Large intestine (tissue), 3 donors: ENCODE results near the gene MRI1. TPM values are rescaled to one million over a fixed set of nuclear protein-coding genes. Genes with fewer than 3 reads are reported as not detected.

Experiments used
- DNase-seq, 2 donors: peaks; one replicate each; pipeline versions ENCODE4 v3.0.0 to v3.0.0-alpha.2; 2013
- H3K27ac ChIP-seq: one replicate; pipeline ENCODE4 v1.5.1; 2013; ENCODE audit warnings: low read length
- H3K27me3 ChIP-seq: 2 replicates; pipeline ENCODE4 v1.6.1; 2013; ENCODE audit warnings: low read length; ENCODE audit not compliant: control insufficient read depth, insufficient read depth
- H3K36me3 ChIP-seq: 2 replicates; pipeline ENCODE4 v1.6.1; 2013; ENCODE audit warnings: low read length; ENCODE audit not compliant: control insufficient read depth, insufficient read depth
- H3K4me1 ChIP-seq: one replicate; pipeline ENCODE4 v1.6.1; 2013; ENCODE audit warnings: low read length; ENCODE audit not compliant: control insufficient read depth, insufficient read depth
- H3K4me3 ChIP-seq: one replicate; pipeline ENCODE4 v1.5.1; 2013; ENCODE audit warnings: low read length
- H3K9me3 ChIP-seq: one replicate; pipeline ENCODE4 v1.6.1; 2013; ENCODE audit warnings: mild to moderate bottlenecking, low read depth, low read length, moderate library complexity; ENCODE audit not compliant: control insufficient read depth
- WGBS: methylation state at CpG from one replicate; pipeline ENCODE4 v1.1.5; 2013; ENCODE audit warnings: low lambda C conversion rate; ENCODE audit not compliant: insufficient coverage; 5-methylcytosine and 5-hydroxymethylcytosine counted together
- polyA plus RNA-seq: library from polyadenylated mRNA; unstranded; fragments of 120-200 nt; gene quantifications from one replicate; pipeline ENCODE4 v1.2.1, GENCODE V29; 2013

The MRI1 gene
- polyA plus RNA-seq, 1 donor: 43.7 TPM

DNA sequence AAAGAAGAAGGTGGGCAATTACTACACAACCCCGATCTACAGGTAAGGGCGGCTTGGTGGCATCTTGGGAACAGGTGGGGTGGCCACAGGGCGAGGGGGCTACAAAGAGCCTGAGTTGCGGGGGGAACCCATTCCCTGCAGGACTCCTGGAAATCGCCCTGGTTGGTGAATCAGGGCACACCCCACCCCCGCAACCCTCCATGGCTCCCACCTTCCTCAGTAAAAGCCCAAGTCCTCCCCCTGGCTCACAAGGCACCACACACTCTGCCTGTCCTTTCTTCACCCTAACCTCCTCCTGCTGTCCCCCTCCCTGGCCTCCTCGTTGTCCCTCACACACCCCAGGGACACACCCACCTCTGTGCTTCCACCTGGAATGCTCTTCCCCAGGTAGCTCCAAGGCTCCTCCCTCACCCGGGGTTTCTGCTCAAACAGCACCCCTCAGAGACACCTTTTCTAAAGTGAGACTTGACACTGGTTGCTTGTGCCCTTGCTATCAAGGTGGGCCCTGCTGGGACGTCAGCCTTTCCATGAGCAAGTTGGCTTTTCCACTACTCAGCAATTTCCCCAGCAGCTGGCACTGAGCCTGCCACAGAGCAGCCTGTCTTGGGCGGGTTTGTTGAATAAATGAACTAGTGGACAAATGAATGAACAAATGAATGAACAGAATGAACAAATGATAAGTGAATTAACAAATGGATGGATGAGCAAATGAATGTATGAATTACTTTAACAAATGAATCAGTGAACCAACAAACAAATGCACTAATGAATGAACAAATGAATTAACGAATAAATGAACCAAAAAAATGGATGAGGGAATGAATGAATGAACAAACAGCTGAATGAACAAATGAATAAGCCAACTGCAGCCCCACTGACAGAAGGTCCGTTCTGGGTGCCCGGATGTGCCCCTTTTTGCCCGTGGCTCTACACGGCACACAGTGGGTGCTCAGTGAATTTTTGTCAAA lies 6.2 kb upstream of the MRI1 start:
- Histone ChIP-seq H3K27me3 (no peaks in the 10 kb centered on the region), H3K27ac (no peak overlapping the region), H3K36me3 (peaks cover 85% of the 10 kb centered on the region), H3K4me3 (no peak overlapping the region), H3K9me3 (no peaks in the 10 kb centered on the region), H3K4me1 (no peaks in the 10 kb centered on the region)
- DNase-seq: no peak
- WGBS: 100% methylated on average over 1 of the region's 15 CpGs

DNA sequence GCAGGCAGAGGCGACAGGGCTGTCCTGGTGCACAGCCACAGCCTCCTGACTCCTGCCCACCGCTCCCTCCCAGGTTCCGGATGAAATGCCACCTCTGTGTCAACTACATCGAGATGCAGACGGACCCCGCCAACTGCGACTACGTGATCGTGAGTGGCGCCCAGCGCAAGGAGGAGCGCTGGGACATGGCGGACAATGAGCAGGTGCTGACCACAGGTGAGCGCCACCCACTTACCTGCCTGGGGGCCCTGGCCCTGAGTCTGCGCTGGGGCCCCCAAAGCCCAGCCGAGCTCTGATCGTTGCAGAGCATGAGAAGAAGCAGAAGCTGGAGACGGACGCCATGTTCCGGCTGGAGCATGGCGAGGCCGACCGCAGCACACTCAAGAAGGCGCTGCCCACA lies 5.5 kb upstream of the MRI1 start:
- no peaks in the 10 kb centered on the region for H3K9me3 ChIP-seq
- H3K36me3 ChIP-seq: peaks cover 85% of the 10 kb centered on the region
- no CpG with 5 or more reads among the region's 24 CpGs for WGBS
- H3K27ac ChIP-seq: no peak overlapping the region
- H3K4me3 ChIP-seq: no peak overlapping the region
- DNase-seq: no peak
- H3K27me3 ChIP-seq: no peaks in the 10 kb centered on the region
- peaks cover under 1% of the 10 kb centered on the region for H3K4me1 ChIP-seq

DNA sequence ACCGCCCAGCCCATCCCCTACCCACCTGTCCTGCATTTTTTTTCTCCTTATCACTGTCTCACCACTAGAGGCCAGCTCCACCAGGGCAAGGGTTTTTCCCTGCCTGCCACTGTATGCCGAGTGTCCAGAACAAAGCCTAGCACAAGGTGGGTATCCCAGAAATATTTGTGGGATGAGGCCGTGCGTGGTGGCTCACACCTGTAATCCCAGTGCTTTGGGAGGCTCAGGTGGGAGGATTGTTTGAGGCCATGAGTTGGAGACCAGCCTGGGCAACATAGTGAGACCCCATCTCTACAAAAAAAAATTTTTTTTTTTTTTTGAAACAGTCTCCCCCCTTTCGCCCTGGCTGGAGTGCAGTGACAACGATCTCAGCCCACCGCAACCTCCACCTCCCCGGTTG lies 2.9 kb upstream of the MRI1 start:
- no peaks in the 10 kb centered on the region for H3K27me3 ChIP-seq
- peaks cover 69% of the 10 kb centered on the region for H3K36me3 ChIP-seq
- peaks cover 12% of the 10 kb centered on the region for H3K4me1 ChIP-seq
- 100% methylated on average over 1 of the region's 8 CpGs for WGBS
- H3K27ac ChIP-seq: no peak overlapping the region
- H3K9me3 ChIP-seq: no peaks in the 10 kb centered on the region
- no peak for DNase-seq
- no peak overlapping the region for H3K4me3 ChIP-seq

DNA sequence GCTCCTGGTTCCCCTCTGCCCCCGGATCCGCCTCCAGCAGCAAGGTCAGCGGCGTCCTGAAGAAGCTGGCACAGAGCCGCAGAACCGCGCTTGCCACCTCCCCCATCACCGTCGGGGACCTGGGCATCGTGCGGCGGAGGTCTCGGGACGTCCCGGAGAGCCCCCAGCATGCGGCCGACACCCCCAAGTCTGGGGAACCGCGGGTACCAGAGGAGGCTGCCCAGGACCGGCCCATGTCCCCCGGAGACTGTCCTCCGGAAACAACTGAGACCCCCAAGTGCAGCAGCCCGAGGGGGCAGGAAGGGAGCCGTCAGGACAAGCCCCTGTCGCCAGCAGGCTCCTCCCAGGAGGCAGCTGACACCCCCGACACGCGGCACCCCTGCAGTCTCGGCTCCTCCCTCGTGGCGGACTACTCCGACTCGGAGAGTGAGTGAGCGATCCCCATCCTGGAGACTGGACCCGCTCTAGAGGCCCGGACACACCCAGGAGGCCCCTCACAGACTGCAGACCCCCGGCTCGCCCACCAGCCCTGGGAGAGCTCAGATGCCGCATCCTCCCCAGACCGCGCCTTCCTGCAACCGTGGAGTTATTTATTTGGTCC lies 1.6 kb upstream of the MRI1 start:
- Histone ChIP-seq H3K27me3 (no peaks in the 10 kb centered on the region), H3K27ac (no peak overlapping the region), H3K4me3 (no peak overlapping the region), H3K36me3 (peaks cover 56% of the 10 kb centered on the region), H3K4me1 (peaks cover 12% of the 10 kb centered on the region), H3K9me3 (no peaks in the 10 kb centered on the region)
- no peak for DNase-seq
- no CpG with 5 or more reads among the region's 42 CpGs for WGBS

DNA sequence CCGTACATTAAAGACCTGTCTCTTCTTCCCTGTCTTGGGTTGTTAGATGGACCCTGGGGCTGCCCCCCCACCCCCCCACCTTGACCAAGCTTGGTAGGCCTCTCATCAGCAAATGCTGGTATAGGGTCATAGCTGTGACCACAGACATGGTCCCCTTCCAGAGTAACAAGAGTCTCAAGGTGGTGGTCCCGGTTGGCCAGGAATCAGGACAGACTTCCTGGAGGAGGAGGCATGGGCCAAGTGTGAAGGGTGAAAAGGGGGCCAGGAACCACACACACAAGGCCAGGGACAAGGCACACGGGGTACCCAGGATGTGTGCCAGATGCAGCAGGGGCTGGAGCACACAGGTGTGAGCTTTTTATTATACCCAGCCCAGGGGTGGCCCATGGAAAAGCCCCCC lies 1.1 kb upstream of the MRI1 start:
- no peak for DNase-seq
- H3K9me3 ChIP-seq: no peaks in the 10 kb centered on the region
- no peaks in the 10 kb centered on the region for H3K27me3 ChIP-seq
- WGBS: no CpG with 5 or more reads among the region's 3 CpGs
- peaks cover 12% of the 10 kb centered on the region for H3K4me1 ChIP-seq
- peaks cover 54% of the 10 kb centered on the region for H3K36me3 ChIP-seq
- no peak overlapping the region for H3K27ac ChIP-seq
- H3K4me3 ChIP-seq: no peak overlapping the region

DNA sequence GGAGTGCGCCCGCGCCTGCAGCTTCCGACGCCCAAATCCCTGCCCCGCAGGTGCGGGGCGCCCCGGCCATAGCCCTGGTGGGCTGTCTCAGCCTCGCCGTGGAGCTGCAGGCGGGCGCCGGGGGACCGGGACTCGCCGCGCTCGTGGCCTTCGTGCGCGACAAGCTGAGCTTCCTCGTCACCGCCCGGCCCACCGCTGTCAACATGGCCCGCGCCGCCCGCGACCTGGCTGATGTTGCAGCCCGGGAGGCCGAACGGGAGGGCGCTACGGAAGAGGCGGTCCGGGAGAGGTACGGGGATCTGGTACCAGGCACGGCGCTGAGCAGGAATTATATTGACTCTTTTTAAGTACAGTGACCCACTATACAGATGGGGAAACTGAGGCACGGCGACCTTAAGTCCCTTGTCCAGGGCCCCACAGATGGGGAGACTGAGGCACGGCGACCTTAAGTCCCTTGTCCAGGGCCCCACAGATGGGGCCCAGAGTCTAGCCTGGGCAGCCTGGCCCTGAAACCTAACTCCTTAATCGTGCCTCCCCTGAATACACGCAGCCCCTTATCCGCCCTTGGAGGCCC lies 586 bp downstream of the MRI1 start:
- Histone ChIP-seq H3K4me1 (peaks cover 12% of the 10 kb centered on the region), H3K9me3 (no peaks in the 10 kb centered on the region), H3K27ac (no peak overlapping the region), H3K36me3 (peaks cover 53% of the 10 kb centered on the region), H3K27me3 (no peaks in the 10 kb centered on the region), H3K4me3 (peak overlapping the region; percentile 63)
- WGBS: 10% methylated on average over 2 of the region's 48 CpGs
- peak in 1 of 2 donors; percentile 37 for DNase-seq

DNA sequence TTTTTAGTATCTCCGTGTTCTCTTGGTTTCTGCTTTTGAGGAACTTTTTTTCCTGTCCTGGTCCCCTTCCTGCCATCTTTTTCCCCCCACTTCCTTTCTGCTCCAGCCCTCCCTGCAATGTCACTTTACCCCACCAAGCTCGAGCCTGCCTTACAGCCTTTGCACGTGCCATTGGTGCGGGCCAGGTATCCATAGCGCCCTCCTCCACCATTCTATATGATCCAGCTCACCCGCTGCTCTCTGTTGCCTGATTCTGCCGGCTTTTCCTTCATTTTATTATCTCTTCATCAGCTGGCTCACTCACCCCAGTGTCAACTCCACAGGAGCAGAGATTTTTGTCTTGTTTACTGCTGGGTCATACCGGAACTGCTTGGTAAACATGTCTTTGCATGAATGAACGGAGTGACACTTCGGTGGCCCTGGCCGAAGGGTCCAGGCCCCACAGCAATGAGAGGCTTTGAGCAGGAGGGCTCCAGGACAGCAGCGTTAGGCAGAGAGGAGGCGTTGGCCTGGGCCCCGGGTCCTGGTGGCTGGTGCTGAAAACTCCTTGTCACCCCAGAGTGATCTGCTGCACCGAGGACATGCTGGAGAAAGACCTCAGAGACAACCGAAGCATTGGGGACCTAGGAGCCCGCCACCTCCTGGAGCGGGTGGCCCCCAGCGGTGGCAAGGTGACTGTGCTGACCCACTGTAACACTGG lies 1.2 kb downstream of the MRI1 start:
- Histone ChIP-seq H3K27me3 (no peaks in the 10 kb centered on the region), H3K36me3 (peaks cover 51% of the 10 kb centered on the region), H3K9me3 (no peaks in the 10 kb centered on the region), H3K4me1 (peaks cover 12% of the 10 kb centered on the region), H3K4me3 (peak overlapping the region; percentile 63), H3K27ac (no peak overlapping the region)
- 13% methylated on average over 1 of the region's 19 CpGs for WGBS
- no peak for DNase-seq

DNA sequence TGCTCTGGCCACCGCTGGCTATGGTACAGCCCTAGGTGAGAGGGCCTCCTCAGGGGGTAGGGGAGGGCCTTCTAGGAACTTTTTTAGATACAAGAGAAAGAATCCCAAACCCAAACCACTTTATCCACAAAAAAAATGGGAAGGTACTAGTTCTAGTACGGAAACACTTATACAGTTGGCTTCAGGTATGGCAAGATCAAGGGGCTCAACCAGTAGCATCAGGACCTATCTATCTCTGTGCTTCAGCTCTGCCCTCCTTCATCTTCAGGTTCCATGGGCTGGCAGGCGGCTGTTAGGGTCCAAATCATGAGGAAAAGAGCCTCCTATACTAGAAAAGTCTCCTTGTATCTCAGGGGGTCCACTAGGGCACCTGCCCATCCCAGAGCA lies 1.8 kb downstream of the MRI1 start:
- Histone ChIP-seq H3K4me1 (peaks cover 12% of the 10 kb centered on the region), H3K9me3 (no peaks in the 10 kb centered on the region), H3K27ac (no peak overlapping the region), H3K4me3 (no peak overlapping the region), H3K27me3 (no peaks in the 10 kb centered on the region), H3K36me3 (peaks cover 48% of the 10 kb centered on the region)
- DNase-seq: no peak
- WGBS: no CpG with 5 or more reads among the region's 3 CpGs

DNA sequence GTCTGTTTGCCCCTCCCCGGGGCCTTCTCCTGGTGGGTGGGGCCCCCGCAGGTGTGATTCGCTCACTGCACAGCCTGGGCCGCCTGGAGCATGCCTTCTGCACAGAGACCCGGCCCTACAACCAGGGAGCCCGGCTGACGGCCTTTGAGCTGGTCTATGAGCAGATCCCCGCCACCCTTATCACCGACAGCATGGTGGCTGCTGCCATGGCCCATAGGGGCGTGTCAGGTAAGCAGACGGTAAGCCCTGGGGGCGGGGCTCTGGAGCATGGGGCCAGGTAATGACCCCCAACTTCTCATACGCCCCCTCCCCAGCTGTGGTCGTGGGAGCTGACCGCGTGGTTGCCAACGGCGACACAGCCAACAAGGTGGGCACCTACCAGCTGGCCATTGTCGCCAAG lies 4.2 kb downstream of the MRI1 start:
- H3K27me3 ChIP-seq: no peaks in the 10 kb centered on the region
- no CpG with 5 or more reads among the region's 19 CpGs for WGBS
- no peak overlapping the region for H3K27ac ChIP-seq
- no peak overlapping the region for H3K4me3 ChIP-seq
- no peaks in the 10 kb centered on the region for H3K9me3 ChIP-seq
- DNase-seq: no peak
- peaks cover 12% of the 10 kb centered on the region for H3K4me1 ChIP-seq
- peaks cover 32% of the 10 kb centered on the region for H3K36me3 ChIP-seq

DNA sequence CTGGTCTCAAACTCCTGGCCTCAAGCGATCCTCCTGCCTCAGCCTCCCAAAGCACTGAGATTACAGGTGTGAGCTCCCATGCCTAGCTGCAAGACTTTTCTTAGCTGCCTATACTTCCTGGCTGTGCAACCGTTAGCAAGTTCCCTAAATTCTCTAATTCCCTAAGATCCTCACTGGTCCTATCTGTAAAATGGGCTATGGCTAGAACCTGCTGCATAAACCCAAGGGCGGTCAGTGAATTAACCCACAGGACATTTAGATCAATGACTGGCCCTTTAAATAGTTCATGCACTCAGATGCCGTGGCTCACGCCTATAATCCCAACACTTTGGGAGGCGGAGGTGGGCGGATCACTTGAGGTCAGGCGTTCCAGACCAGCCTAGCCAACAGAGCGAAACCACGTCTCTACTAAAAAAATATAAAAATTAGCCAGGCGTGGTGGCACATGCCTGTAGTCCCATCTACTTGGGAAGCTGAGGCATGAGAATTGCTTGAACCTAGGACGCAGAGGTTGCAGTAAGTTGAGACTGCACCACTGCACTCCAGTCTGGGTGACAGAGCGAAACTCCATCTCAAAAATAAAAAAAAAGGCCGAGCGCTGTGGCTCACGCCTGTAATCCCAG lies 5.8 kb downstream of the MRI1 start:
- no CpG with 5 or more reads among the region's 16 CpGs for WGBS
- no peaks in the 10 kb centered on the region for H3K9me3 ChIP-seq
- peaks cover 8% of the 10 kb centered on the region for H3K4me1 ChIP-seq
- H3K36me3 ChIP-seq: peaks cover 32% of the 10 kb centered on the region
- no peak for DNase-seq
- H3K27ac ChIP-seq: no peak overlapping the region
- no peak overlapping the region for H3K4me3 ChIP-seq
- H3K27me3 ChIP-seq: no peaks in the 10 kb centered on the region
